GM19455 (cell line): ENCODE measurements around the gene CPSF7.

ENCODE experiments used
- ATAC-seq: cut with Tn5 transposase; IDR thresholded peaks from one replicate; pipeline ENCODE4 v1.9.1; 2021; ENCODE audit not compliant: unreplicated experiment

The CPSF7 gene

GRCh38 chr11:61357894-61358239 is 71.9 kb downstream of the CPSF7 start:
- ATAC-seq = no peak

- ATAC-seq = peak; percentile 39
These were observed 72.4 kb downstream of the CPSF7 start for GRCh38 chr11:61357233-61357893.

GRCh38 chr11:61356706-61357105 is 73.1 kb downstream of the CPSF7 start:
- no peak for ATAC-seq

GRCh38 chr11:61354208-61354607 is 75.6 kb downstream of the CPSF7 start:
- ATAC-seq = no peak

DNA sequence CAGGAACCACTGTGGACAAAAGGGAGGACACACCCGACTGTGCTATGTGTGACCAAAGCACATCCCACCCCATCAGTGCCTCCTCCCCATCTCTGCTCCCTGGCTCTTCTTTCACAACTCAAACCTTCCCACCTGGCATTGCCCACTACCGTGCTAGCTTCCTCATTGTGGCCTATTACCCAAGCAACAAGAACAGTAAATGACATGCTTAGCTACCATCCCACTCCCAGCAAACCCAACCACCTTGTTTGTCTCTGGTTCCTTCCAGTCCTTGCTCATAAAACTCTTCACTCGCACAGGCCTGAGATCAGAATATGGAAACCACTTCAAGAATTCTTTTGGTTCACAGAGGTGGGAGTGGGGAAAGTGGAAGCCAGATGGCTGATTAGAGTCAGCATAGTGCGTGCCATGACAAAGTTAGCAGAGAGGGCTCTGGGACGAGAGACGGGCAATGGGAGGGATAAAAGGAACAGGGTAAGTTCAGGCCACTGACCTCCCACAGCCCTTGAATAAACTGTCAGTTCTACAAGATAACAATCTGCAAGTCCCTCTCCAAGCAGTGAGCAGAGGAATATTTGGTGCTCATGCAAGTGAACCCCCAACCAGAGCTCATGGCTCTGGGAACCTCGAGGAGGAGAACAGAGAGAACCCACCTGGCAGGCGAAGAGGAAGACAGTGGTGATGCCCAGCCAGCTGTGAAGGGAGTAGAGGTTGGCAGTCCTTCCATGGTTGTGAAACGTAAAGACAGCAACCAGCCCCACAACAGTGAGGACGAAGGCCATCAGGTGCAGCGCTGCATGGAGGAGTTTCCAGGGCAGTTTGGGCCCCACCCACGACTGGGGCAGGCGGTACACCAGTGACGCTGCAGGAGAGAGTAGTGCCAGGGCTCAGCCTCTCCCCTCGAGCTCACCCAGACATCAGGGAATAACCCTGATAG is 76.4 kb downstream of the CPSF7 start:
- no peak for ATAC-seq
